ENCODE measurements around the gene ADGRL2.

DNA sequence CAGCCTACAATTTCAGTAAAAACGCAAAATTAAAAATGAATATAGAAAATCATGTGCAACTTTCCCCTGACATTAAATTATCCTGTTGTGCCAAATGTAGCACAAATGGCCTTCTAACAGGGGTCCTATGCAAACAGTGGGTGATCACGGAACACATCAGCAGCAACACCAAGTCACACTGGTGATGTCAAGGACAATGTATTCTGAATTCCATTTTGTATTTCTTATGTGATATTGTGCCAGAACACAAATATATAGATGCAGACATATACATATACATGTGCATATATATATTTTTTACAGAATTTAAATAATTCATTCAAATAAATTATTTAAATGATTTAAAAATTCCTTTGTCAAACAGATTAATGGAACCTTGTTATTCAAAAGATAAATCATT is 8.6 kb upstream of the ADGRL2 start:
- TF ChIP-seq CTCF (optimal IDR thresholded peaks at IDR 0.05 in 1 of 3, IDR thresholded peaks at IDR 0.05 in 1 of 3, conservative IDR thresholded peaks at IDR 0.05 in 1 of 3; ENCODE audit: extremely low read depth in 1 of 3, insufficient read depth in 2 of 3, low read length in 3 of 3) (no peak), EZH2 (IDR thresholded peaks at IDR 0.05; ENCODE audit: low read length) (no peak)

Measured in keratinocyte (primary cell).